Kidney (tissue), 14 donors: Measurements from ENCODE around the gene SMC3. TPM values are rescaled to one million over a fixed set of nuclear protein-coding genes. Genes with fewer than 3 reads are reported as not detected.

Experiments used
- DNase-seq, 5 donors: peaks; one replicate each; pipeline ENCODE4 v3.0.0-alpha.2; 2013 to 2020
- FAIRE-seq: peaks from 2 replicates; lab custom pipeline; 2012; peaks lifted over from hg19 to GRCh38; lab: Jason Lieb, UNC
- H3K27ac ChIP-seq, 2 donors: one replicate each; pipeline ENCODE4 v1.7.0; 2013; ENCODE audit warnings: low read depth in 2 of 2, low read length in 2 of 2, inconsistent platforms in 1 of 2
- H3K27me3 ChIP-seq: one replicate; pipeline ENCODE4 v1.7.1; 2013; ENCODE audit warnings: low read length, inconsistent platforms; ENCODE audit not compliant: control insufficient read depth, insufficient read depth
- H3K36me3 ChIP-seq, 3 donors: one replicate each; pipeline versions ENCODE4 v1.7.0 to v1.7.1; 2013; ENCODE audit warnings: low read length in 3 of 3, control low read depth in 1 of 3, inconsistent platforms in 1 of 3; ENCODE audit not compliant: insufficient read depth in 3 of 3, control insufficient read depth in 2 of 3
- H3K4me1 ChIP-seq, 3 donors: one replicate each; pipeline versions ENCODE4 v1.7.0 to v1.7.1; 2013; ENCODE audit warnings: low read length in 3 of 3, inconsistent platforms in 1 of 3, low read depth in 1 of 3; ENCODE audit not compliant: control insufficient read depth in 2 of 3, insufficient read depth in 2 of 3
- H3K4me3 ChIP-seq, 3 donors: one replicate each; pipeline versions ENCODE4 v1.7.0 to v1.8.1; 2013; ENCODE audit warnings: low read length in 3 of 3, control low read depth in 1 of 3, inconsistent platforms in 1 of 3
- H3K9ac ChIP-seq, 3 donors: one replicate each; pipeline versions ENCODE4 v1.7.0 to v1.7.1; 2013; ENCODE audit warnings: low read length in 3 of 3, control low read depth in 1 of 3, inconsistent platforms in 1 of 3
- H3K9me3 ChIP-seq, 3 donors: one replicate each; pipeline versions ENCODE4 v1.7.0 to v1.7.1; 2013; ENCODE audit warnings: low read length in 3 of 3, control low read depth in 1 of 3, inconsistent platforms in 1 of 3; ENCODE audit not compliant: control insufficient read depth in 2 of 3, insufficient read depth in 1 of 3
- intact Hi-C: fragments of 100-400 bp; cut with DNase I; formaldehyde crosslinking; loops from one replicate; pipeline ENCODE4 v1.11.1; 2022
- polyA plus RNA-seq: library from polyadenylated mRNA; stranded (reverse); fragments of 350-450 nt; fragmentation: Illumina TruSeq; extraction: RNeasy Lipid Tissue Mini Kit (QIAGEN cat#74804); gene quantifications from one replicate; pipeline ENCODE4 v1.2.3, GENCODE V29; 2014; ENCODE audit warnings: low read depth, low replicate concordance; ENCODE audit not compliant: insufficient read depth
- total RNA-seq: library from RNA; stranded (reverse); fragmentation: NEBNext Ultra II Directional; extraction: Animal tissue kit (Norgen Biotek cat#: 25700); gene quantifications from one replicate; pipeline ENCODE4 v1.2.1, GENCODE V29; 2021
- TF ChIP-seq, protein P1 (sequence below): IDR thresholded peaks from 3 replicates; pipeline ENCODE4 v1.5.1; 2012; ENCODE audit warnings: mild to moderate bottlenecking, moderate library complexity, borderline replicate concordance; ENCODE audit not compliant: insufficient read depth; ENCODE audit errors: extremely low read depth
- donor health status: control.
- donor health status: control.
- donor health status: control.
- donor health status: control.
- donor health status: control.
- donor health status: DM: yes; HTN: yes; CAD: no.
- donor health status: Normal renal cell carcinoma (clear cell type).

SMC3 gene
- total and polyA plus RNA-seq, 2 donors from 2014 or later: 13.9 to 29.6 TPM

GRCh38 chr10:110562348-110562747 is 5.1 kb upstream of the SMC3 start:
- Histone ChIP-seq H3K9ac (no peak overlapping the region), H3K9me3 (no peaks in the 10 kb centered on the region), H3K36me3 (no peaks in the 10 kb centered on the region), H3K4me3 (no peak overlapping the region), H3K27me3 (no peaks in the 10 kb centered on the region), H3K27ac (no peak overlapping the region), H3K4me1 (no peaks in the 10 kb centered on the region)
- intact Hi-C loops: no loop called here
- DNase-seq (no peak), FAIRE-seq (no peak)
- TF ChIP-seq, protein P1, sequence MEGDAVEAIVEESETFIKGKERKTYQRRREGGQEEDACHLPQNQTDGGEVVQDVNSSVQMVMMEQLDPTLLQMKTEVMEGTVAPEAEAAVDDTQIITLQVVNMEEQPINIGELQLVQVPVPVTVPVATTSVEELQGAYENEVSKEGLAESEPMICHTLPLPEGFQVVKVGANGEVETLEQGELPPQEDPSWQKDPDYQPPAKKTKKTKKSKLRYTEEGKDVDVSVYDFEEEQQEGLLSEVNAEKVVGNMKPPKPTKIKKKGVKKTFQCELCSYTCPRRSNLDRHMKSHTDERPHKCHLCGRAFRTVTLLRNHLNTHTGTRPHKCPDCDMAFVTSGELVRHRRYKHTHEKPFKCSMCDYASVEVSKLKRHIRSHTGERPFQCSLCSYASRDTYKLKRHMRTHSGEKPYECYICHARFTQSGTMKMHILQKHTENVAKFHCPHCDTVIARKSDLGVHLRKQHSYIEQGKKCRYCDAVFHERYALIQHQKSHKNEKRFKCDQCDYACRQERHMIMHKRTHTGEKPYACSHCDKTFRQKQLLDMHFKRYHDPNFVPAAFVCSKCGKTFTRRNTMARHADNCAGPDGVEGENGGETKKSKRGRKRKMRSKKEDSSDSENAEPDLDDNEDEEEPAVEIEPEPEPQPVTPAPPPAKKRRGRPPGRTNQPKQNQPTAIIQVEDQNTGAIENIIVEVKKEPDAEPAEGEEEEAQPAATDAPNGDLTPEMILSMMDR: no peak

- TF ChIP-seq, protein P1: no peak
- no peak overlapping the region for H3K4me3 ChIP-seq
- H3K27ac ChIP-seq: no peak overlapping the region
- H3K27me3 ChIP-seq: no peaks in the 10 kb centered on the region
- H3K36me3 ChIP-seq: no peaks in the 10 kb centered on the region
- DNase-seq: no peak
- H3K4me1 ChIP-seq: no peaks in the 10 kb centered on the region
- no peak overlapping the region for H3K9ac ChIP-seq
- H3K9me3 ChIP-seq: no peaks in the 10 kb centered on the region
- FAIRE-seq: no peak
- intact Hi-C loops: no loop called here
Measured at GRCh38 chr10:110563132-110563531, 4.4 kb upstream of the SMC3 start.

DNA sequence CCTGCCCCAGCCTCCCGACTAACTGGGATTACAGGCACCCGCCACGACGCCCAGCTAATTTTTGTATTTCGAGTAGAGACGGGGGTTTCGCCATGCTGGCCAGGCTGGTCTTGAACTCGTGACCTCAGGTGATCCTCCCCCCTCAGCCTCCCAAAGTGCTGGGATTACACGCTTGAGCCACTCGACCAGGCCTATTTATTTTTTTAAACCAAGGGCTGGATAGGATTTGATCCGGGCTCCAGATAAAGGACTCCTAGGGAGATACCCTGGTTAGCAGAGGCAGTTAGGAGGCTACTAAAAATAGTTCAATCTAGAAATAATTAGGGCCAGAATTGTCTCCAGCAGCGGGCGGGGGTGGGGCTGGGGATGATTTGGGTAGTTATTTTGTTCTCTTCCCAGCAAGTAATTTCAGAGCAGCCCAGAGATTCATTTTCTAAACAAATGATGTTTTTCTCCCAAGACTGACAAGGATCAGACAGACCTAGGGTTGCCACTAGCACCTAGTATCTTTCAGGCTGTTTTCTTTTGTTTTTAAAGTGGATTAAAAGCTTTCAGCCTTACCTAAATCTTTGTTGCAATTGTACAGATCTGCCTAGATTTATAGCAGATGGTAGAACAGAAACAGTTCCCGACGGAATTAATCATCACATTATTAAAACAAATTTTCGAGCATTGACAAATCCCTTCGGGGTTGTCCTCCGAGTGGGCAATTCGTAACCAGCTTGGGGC is 859 bp upstream of the SMC3 start:
- peaks cover 0 to 4% (median 0%) of the 10 kb centered on the region in 3 donors for H3K4me1 ChIP-seq
- H3K27ac ChIP-seq: peak overlapping the region in 1 of 2 donors; percentile 92
- DNase-seq (peak in 1 of 5 donors; percentile 59), FAIRE-seq (no peak)
- intact Hi-C loops: no loop called here
- TF ChIP-seq, protein P1: no peak
- H3K9ac ChIP-seq: peak overlapping the region; percentile 43 to 81 (median 72)
- H3K9me3 ChIP-seq: no peaks in the 10 kb centered on the region
- no peaks in the 10 kb centered on the region for H3K27me3 ChIP-seq
- H3K36me3 ChIP-seq: peaks cover 0 to 2% (median 0%) of the 10 kb centered on the region in 3 donors
- H3K4me3 ChIP-seq: peak overlapping the region; percentile 64 to 91 (median 89)
